ENCODE results near the gene MAP4K4. TPM values are rescaled to one million over a fixed set of nuclear protein-coding genes. Genes with fewer than 3 reads are reported as not detected.

MAP4K4 gene
- total and polyA plus RNA-seq, 2 donors from 2014 or later, result 8.4 to 62.8 TPM

DNA sequence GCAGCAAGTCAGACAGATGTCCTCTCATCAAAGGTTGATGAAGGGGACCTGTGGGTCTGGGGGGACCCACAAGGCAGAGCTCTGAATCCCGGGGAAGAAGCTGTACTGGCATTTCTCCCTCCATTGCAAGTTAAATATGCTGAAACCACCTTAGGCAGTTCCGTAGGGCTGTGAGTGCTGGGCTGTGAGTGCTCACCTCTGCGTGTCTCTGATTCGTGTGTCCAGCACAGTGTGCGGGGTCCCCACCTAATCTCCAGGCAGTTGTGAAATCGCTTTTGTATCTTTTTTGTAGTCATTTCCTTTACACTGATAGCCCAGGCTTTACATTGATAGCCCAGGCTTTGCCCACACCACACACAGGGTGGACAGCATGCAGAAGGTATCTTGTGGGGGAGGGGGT lies 80.6 kb downstream of the MAP4K4 start:
- H3K36me3 ChIP-seq (ENCODE audit: control insufficient read depth in 2 of 3, insufficient read depth in 3 of 3, low read length in 3 of 3), result no peaks in the 10 kb centered on the region
- H3K4me1 ChIP-seq (ENCODE audit: control insufficient read depth in 2 of 3, insufficient read depth in 2 of 3, low read depth in 1 of 3, low read length in 3 of 3), result peaks cover 0 to 19% (median 16%) of the 10 kb centered on the region in 3 donors
- no peaks in the 10 kb centered on the region for H3K9me3 ChIP-seq (ENCODE audit: control insufficient read depth in 2 of 3, insufficient read depth in 1 of 3, low read length in 3 of 3)
- H3K27ac ChIP-seq (ENCODE audit: low read depth in 2 of 2, low read length in 2 of 2), result no peak overlapping the region
- no peak overlapping the region for H3K9ac ChIP-seq (ENCODE audit: low read length in 3 of 3)
- H3K4me3 ChIP-seq (ENCODE audit: low read length in 3 of 3), result no peak overlapping the region
- TF ChIP-seq, protein P1, sequence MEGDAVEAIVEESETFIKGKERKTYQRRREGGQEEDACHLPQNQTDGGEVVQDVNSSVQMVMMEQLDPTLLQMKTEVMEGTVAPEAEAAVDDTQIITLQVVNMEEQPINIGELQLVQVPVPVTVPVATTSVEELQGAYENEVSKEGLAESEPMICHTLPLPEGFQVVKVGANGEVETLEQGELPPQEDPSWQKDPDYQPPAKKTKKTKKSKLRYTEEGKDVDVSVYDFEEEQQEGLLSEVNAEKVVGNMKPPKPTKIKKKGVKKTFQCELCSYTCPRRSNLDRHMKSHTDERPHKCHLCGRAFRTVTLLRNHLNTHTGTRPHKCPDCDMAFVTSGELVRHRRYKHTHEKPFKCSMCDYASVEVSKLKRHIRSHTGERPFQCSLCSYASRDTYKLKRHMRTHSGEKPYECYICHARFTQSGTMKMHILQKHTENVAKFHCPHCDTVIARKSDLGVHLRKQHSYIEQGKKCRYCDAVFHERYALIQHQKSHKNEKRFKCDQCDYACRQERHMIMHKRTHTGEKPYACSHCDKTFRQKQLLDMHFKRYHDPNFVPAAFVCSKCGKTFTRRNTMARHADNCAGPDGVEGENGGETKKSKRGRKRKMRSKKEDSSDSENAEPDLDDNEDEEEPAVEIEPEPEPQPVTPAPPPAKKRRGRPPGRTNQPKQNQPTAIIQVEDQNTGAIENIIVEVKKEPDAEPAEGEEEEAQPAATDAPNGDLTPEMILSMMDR (IDR thresholded peaks at IDR 0.05; ENCODE audit: borderline replicate concordance, extremely low read depth, insufficient read depth), result no peak
- intact Hi-C loops (cut with DNase I), result no loop called here
- no peaks in the 10 kb centered on the region for H3K27me3 ChIP-seq (ENCODE audit: control insufficient read depth, insufficient read depth, low read length)
- DNase-seq (no peak), FAIRE-seq (no peak)

DNA sequence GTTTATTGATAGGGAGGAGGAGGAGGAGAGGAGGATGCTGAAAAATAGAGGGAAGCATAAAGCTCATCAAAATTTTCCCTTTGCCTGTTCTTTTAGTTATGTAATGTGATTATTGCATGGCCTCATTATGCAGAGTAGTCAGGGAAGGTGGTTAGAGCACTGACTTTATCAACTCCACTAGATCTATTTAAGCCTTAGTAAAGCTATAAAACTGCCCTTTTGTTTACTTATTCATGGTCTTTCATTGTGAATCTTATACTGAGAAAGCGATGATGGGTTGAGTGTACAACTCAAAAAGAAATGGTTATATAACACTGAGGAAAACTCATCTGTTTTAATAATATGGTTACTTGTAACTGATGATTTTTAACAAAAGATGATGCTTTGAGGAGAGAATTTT lies 81.7 kb downstream of the MAP4K4 start:
- Histone ChIP-seq H3K4me1 (ENCODE audit: control insufficient read depth in 2 of 3, insufficient read depth in 2 of 3, low read depth in 1 of 3, low read length in 3 of 3) (peaks cover 0 to 19% (median 16%) of the 10 kb centered on the region in 3 donors), H3K4me3 (ENCODE audit: low read length in 3 of 3) (no peak overlapping the region), H3K27me3 (ENCODE audit: control insufficient read depth, insufficient read depth, low read length) (no peaks in the 10 kb centered on the region), H3K27ac (ENCODE audit: low read depth in 2 of 2, low read length in 2 of 2) (no peak overlapping the region), H3K36me3 (ENCODE audit: control insufficient read depth in 2 of 3, insufficient read depth in 3 of 3, low read length in 3 of 3) (no peaks in the 10 kb centered on the region), H3K9me3 (ENCODE audit: control insufficient read depth in 2 of 3, insufficient read depth in 1 of 3, low read length in 3 of 3) (no peaks in the 10 kb centered on the region), H3K9ac (ENCODE audit: low read length in 3 of 3) (no peak overlapping the region)
- no peak for FAIRE-seq
- no peak for DNase-seq
- intact Hi-C loops (cut with DNase I), result no loop called here
- TF ChIP-seq, protein P1 (IDR thresholded peaks at IDR 0.05; ENCODE audit: borderline replicate concordance, extremely low read depth, insufficient read depth), result no peak

DNA sequence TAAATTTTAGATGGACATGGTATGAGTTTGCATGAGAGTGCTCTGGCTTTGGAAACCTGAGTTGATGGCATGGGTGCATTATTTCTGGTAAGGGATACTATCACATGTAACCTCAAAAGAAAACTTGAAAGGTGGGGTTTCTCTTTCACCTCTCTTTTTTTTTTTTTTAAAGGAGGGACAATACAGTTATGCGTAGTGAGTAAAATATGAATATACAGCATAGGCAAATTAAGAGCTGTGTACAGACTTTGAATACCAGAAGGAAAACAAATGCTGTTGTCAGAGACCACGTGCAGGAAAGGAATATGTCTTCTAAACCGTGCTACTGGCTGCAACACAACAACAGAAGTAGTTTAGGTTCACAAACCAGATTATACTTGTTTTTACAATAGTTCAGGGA lies 82.1 kb downstream of the MAP4K4 start:
- TF ChIP-seq, protein P1 (IDR thresholded peaks at IDR 0.05; ENCODE audit: borderline replicate concordance, extremely low read depth, insufficient read depth), result no peak
- DNase-seq (no peak), FAIRE-seq (no peak)
- Histone ChIP-seq H3K4me1 (ENCODE audit: control insufficient read depth in 2 of 3, insufficient read depth in 2 of 3, low read depth in 1 of 3, low read length in 3 of 3) (peaks cover 0 to 19% (median 15%) of the 10 kb centered on the region in 3 donors), H3K9me3 (ENCODE audit: control insufficient read depth in 2 of 3, insufficient read depth in 1 of 3, low read length in 3 of 3) (no peaks in the 10 kb centered on the region), H3K4me3 (ENCODE audit: low read length in 3 of 3) (no peak overlapping the region), H3K9ac (ENCODE audit: low read length in 3 of 3) (no peak overlapping the region), H3K27me3 (ENCODE audit: control insufficient read depth, insufficient read depth, low read length) (no peaks in the 10 kb centered on the region), H3K27ac (ENCODE audit: low read depth in 2 of 2, low read length in 2 of 2) (no peak overlapping the region), H3K36me3 (ENCODE audit: control insufficient read depth in 2 of 3, insufficient read depth in 3 of 3, low read length in 3 of 3) (no peaks in the 10 kb centered on the region)
- intact Hi-C loops (cut with DNase I), result no loop called here

DNA sequence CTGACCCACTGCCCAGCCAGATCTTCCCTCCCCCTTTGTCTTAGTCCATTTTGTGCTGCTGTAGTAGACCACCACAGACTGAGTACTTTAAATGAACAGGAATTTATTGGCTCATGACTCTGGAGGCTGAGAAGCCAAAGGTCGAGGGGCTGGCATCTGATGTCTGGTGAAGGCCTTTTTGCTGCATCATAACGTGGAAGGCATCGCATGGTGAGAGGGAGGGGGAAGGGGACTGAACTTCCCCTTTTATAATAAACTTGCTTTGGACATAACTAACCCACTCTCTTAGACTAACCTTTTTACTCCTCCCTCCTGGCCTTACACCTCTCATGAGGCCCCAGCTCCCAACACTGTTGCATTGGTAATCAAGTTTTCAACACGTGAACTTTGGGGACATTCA lies 83.8 kb downstream of the MAP4K4 start:
- intact Hi-C loops (cut with DNase I), result no loop called here
- peaks cover 0 to 10% (median 0%) of the 10 kb centered on the region in 3 donors for H3K4me1 ChIP-seq (ENCODE audit: control insufficient read depth in 2 of 3, insufficient read depth in 2 of 3, low read depth in 1 of 3, low read length in 3 of 3)
- FAIRE-seq, result no peak

More for the DNA sequence above, 83.8 kb downstream of the MAP4K4 start:
- Histone ChIP-seq H3K9ac (ENCODE audit: low read length in 3 of 3) (no peak overlapping the region), H3K4me3 (ENCODE audit: low read length in 3 of 3) (no peak overlapping the region), H3K36me3 (ENCODE audit: control insufficient read depth in 2 of 3, insufficient read depth in 3 of 3, low read length in 3 of 3) (no peaks in the 10 kb centered on the region), H3K9me3 (ENCODE audit: control insufficient read depth in 2 of 3, insufficient read depth in 1 of 3, low read length in 3 of 3) (no peaks in the 10 kb centered on the region), H3K27ac (ENCODE audit: low read depth in 2 of 2, low read length in 2 of 2) (no peak overlapping the region), H3K27me3 (ENCODE audit: control insufficient read depth, insufficient read depth, low read length) (no peaks in the 10 kb centered on the region)
- no peak for DNase-seq
- TF ChIP-seq, protein P1 (IDR thresholded peaks at IDR 0.05; ENCODE audit: borderline replicate concordance, extremely low read depth, insufficient read depth), result no peak

Measured in kidney (tissue), 14 donors.